Endothelial cell of umbilical vein (primary cell): ENCODE data around the gene PRIM2. TPM values are rescaled to one million over a fixed set of nuclear protein-coding genes. Genes with fewer than 3 reads are reported as not detected.

ENCODE experiments used
- BruUV-seq: library from RNA; stranded (reverse); fragments of 400-500 nt; replicated peaks from 2 replicates; lab custom pipeline; 2021; lab: Mats Ljungman, UMichigan
- CTCF ChIA-PET: fragments of 300-600, 350-600 bp; sonication (Branson Sonifier 250); formaldehyde crosslinking; loops from one replicate; lab custom pipeline; 2021; ENCODE audit warnings: antibody characterized with exemption, inconsistent platforms; lab: Charles Lee
- POLR2A ChIA-PET: fragments of 300-600, 350-600 bp; sonication (Branson Sonifier 250); formaldehyde crosslinking; loops from one replicate; lab custom pipeline; 2021; ENCODE audit warnings: antibody characterized with exemption, inconsistent platforms; lab: Charles Lee
- DNase-seq: peaks from one replicate; pipeline ENCODE4 v3.0.0-alpha.2; 2011; ENCODE audit warnings: low read depth, low spot score
- FAIRE-seq: peaks from 2 replicates; lab custom pipeline; 2011; peaks lifted over from hg19 to GRCh38; lab: Jason Lieb, UNC
- H2AFZ ChIP-seq: 2 replicates; pipeline ENCODE4 v1.6.0; 2012; ENCODE audit warnings: low read depth, low read length, control low read depth, inconsistent platforms
- H3K27ac ChIP-seq: 2 replicates; pipeline ENCODE4 v1.5.1; 2011; ENCODE audit warnings: low read depth, mild to moderate bottlenecking, control low read depth, low read length, moderate library complexity; ENCODE audit not compliant: insufficient read depth
- H3K27me3 ChIP-seq, 2 experiments: 2 replicates each; pipeline versions ENCODE4 v1.6.0 to v1.6.1; 2011; ENCODE audit warnings: low read length in 2 of 2, mixed read lengths in 1 of 2; ENCODE audit not compliant: control insufficient read depth in 2 of 2, insufficient read depth in 2 of 2
- H3K36me3 ChIP-seq, 2 experiments: 2 replicates in 1 of 2; 3 replicates in 1 of 2; pipeline ENCODE4 v1.5.1; 2011; ENCODE audit warnings: low read length in 2 of 2, mild to moderate bottlenecking in 1 of 2, moderate library complexity in 1 of 2; ENCODE audit not compliant: control insufficient read depth in 2 of 2, insufficient read depth in 2 of 2; ENCODE audit errors: extremely low read depth in 1 of 2
- H3K4me1 ChIP-seq: 3 replicates; pipeline ENCODE4 v1.5.1; 2011; ENCODE audit warnings: mild to moderate bottlenecking, low read length; ENCODE audit not compliant: control insufficient read depth, insufficient read depth; ENCODE audit errors: extremely low read depth
- H3K4me2 ChIP-seq: 2 replicates; pipeline ENCODE4 v1.6.1; 2011; ENCODE audit warnings: low read length, control low read depth, mixed read lengths; ENCODE audit not compliant: insufficient read depth
- H3K4me3 ChIP-seq, 3 experiments: fragments of 200-600 bp in 1 of 3; sonication (generic), shearing (Covaris generic) in 1 of 3; replicated peaks in 1 of 3; 2 replicates each; pipeline ENCODE4 v1.5.1; 2011 to 2016; ENCODE audit warnings: control low read depth in 3 of 3, low read length in 3 of 3, mild to moderate bottlenecking in 2 of 3, inconsistent platforms in 1 of 3, low read depth in 1 of 3, moderate library complexity in 1 of 3; ENCODE audit not compliant: insufficient read depth in 1 of 3
- H3K79me2 ChIP-seq: 2 replicates; pipeline ENCODE4 v1.6.0; 2012; ENCODE audit warnings: low read length, inconsistent platforms; ENCODE audit not compliant: control insufficient read depth, insufficient read depth
- H3K9ac ChIP-seq: replicated peaks from 2 replicates; pipeline ENCODE3; 2011; ENCODE audit warnings: low read length, control low read depth; ENCODE audit not compliant: insufficient read depth; ENCODE audit errors: extremely low read depth
- H3K9me1 ChIP-seq: replicated peaks from 3 replicates; pipeline ENCODE4 v1.6.0; 2011; ENCODE audit warnings: mild to moderate bottlenecking, low read length; ENCODE audit not compliant: control insufficient read depth, insufficient read depth; ENCODE audit errors: extremely low read depth
- H3K9me3 ChIP-seq: replicated peaks from 2 replicates; pipeline ENCODE4 v1.5.1; 2012; ENCODE audit warnings: low read length, inconsistent platforms; ENCODE audit not compliant: control insufficient read depth, insufficient read depth
- H4K20me1 ChIP-seq: replicated peaks from 2 replicates; pipeline ENCODE3; 2011; ENCODE audit warnings: mild to moderate bottlenecking, low read length; ENCODE audit not compliant: control insufficient read depth, insufficient read depth; ENCODE audit errors: extremely low read depth
- EZH2 ChIP-seq: IDR thresholded peaks from 2 replicates; pipeline ENCODE4 v1.6.1; 2012; ENCODE audit warnings: borderline replicate concordance, low read depth, mild to moderate bottlenecking, moderate library complexity, low read length, inconsistent platforms; ENCODE audit not compliant: severe bottlenecking
- FOS ChIP-seq: IDR thresholded peaks from 2 replicates; pipeline ENCODE4 v1.6.1; 2011; ENCODE audit warnings: mild to moderate bottlenecking, low read length, moderate library complexity, borderline replicate concordance; ENCODE audit not compliant: insufficient read depth
- GATA2 ChIP-seq: IDR thresholded peaks from 2 replicates; pipeline ENCODE4 v1.7.0; 2011; ENCODE audit warnings: low read depth, mild to moderate bottlenecking, moderate library complexity, mixed read lengths, low read length; ENCODE audit not compliant: insufficient read length, insufficient read depth
- JUN ChIP-seq: IDR thresholded peaks from 2 replicates; pipeline ENCODE4 v1.6.1; 2011; ENCODE audit warnings: borderline replicate concordance, low read depth; ENCODE audit not compliant: insufficient read length, insufficient read depth
- MYC ChIP-seq: IDR thresholded peaks from one replicate; pipeline ENCODE4 v1.6.1; 2011; ENCODE audit warnings: mild to moderate bottlenecking, low read depth, low read length
- POLR2A ChIP-seq: IDR thresholded peaks from 2 replicates; pipeline ENCODE4 v1.6.1; 2012; ENCODE audit warnings: low read depth, mild to moderate bottlenecking, control low read depth, low read length
- POLR2AphosphoS5 ChIP-seq: IDR thresholded peaks from 2 replicates; pipeline ENCODE4 v1.6.1; 2012; ENCODE audit warnings: low read depth, mild to moderate bottlenecking, control low read depth, low read length, moderate library complexity; ENCODE audit not compliant: insufficient read depth
- dilution Hi-C: fragments of 300-500 bp; cut with MboI; formaldehyde crosslinking; loops from one replicate; pipeline ENCODE4 v1.15.0; 2019; ENCODE audit warnings: low sequenced_read_pairs; ENCODE audit not compliant: extremely low pct_ligation_motif_present
- intact Hi-C: fragments of 100-400 bp; cut with micrococcal nuclease; formaldehyde crosslinking; loops from one replicate; pipeline ENCODE4 v1.10.0; 2022
- polyA plus RNA-seq, 4 experiments: library from polyadenylated mRNA; depleted of rRNA in 3 of 4; stranded (reverse) in 3 of 4; unstranded in 1 of 4; fragments of >200 nt; gene quantifications; 2 replicates each; pipeline versions ENCODE4 v1.2.1 to v1.2.3, GENCODE V29; 2011 to 2012; ENCODE audit warnings: missing spikeins in 1 of 4
- total RNA-seq: library from RNA; stranded (reverse); gene quantifications from 2 replicates; pipeline ENCODE4 v1.2.3, GENCODE V29; 2021
- TF ChIP-seq, protein P1 (sequence below), 2 donors: IDR thresholded peaks; 1 replicate in 1 of 2; 2 replicates in 1 of 2; pipeline ENCODE4 v1.5.1; 2011; ENCODE audit warnings: low read length in 2 of 2, mild to moderate bottlenecking in 2 of 2, moderate library complexity in 2 of 2, control low read depth in 1 of 2, inconsistent platforms in 1 of 2, low read depth in 1 of 2; ENCODE audit not compliant: insufficient read depth in 1 of 2; ENCODE audit errors: extremely low read depth in 1 of 2
- TF ChIP-seq, protein P2 (sequence below): IDR thresholded peaks from 2 replicates; pipeline ENCODE4 v1.6.1; 2011; ENCODE audit not compliant: insufficient read depth, insufficient read length

PRIM2 gene
- total and polyA plus RNA-seq, 2 donors (not counting 3 experiments of a cell fraction or from before 2014, with no cell fraction given): 5.3 to 21.0 TPM

DNA sequence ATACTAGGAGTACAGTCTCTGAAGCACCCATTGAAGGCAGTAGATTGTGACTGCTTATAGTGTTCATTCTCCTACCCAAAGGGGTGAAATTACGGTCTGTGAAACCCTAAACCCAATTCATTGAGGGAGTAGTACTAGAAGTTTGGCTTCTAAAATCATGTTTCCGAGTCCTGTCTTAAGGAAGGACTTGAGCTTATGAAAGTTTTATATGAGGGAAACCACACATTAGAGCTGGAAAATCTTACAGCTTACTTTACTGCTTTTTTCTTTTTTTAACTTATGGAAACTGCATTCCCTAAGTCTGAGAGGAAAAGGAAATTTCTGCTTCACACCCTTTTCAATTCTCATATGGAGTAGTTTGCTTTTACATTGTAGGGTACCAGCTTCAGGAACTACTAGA, 38.4 kb upstream of the PRIM2 start:
- Histone ChIP-seq H3K27ac (no peak overlapping the region), H3K4me3 (no peak overlapping the region), H3K9me1 (no peaks in the 10 kb centered on the region), H3K79me2 (no peaks in the 10 kb centered on the region), H3K4me2 (no peak overlapping the region), H3K27me3 (peaks cover 2 to 12% of the 10 kb centered on the region in 2 experiments), H2AFZ (no peak overlapping the region), H4K20me1 (no peaks in the 10 kb centered on the region), H3K9ac (no peak overlapping the region), H3K4me1 (no peaks in the 10 kb centered on the region), H3K9me3 (no peaks in the 10 kb centered on the region), H3K36me3 (no peaks in the 10 kb centered on the region)
- CTCF ChIA-PET: interaction anchor here (0.6 kb wide), 1 partner anchor 736 kb away, joined by 5 read pairs; no protein-coding TSS in a partner anchor
- BruUV-seq: no TSS peak
- POLR2A ChIA-PET: no interaction called here
- intact Hi-C loops (no loop called here), dilution Hi-C loops (no loop called here)
- TF ChIP-seq JUN (no peak), EZH2 (no peak), MYC (no peak), POLR2AphosphoS5 (no peak), POLR2A (no peak), FOS (no peak), GATA2 (no peak)
- TF ChIP-seq, protein P1, sequence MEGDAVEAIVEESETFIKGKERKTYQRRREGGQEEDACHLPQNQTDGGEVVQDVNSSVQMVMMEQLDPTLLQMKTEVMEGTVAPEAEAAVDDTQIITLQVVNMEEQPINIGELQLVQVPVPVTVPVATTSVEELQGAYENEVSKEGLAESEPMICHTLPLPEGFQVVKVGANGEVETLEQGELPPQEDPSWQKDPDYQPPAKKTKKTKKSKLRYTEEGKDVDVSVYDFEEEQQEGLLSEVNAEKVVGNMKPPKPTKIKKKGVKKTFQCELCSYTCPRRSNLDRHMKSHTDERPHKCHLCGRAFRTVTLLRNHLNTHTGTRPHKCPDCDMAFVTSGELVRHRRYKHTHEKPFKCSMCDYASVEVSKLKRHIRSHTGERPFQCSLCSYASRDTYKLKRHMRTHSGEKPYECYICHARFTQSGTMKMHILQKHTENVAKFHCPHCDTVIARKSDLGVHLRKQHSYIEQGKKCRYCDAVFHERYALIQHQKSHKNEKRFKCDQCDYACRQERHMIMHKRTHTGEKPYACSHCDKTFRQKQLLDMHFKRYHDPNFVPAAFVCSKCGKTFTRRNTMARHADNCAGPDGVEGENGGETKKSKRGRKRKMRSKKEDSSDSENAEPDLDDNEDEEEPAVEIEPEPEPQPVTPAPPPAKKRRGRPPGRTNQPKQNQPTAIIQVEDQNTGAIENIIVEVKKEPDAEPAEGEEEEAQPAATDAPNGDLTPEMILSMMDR (IDR thresholded peaks at IDR 0.05; ENCODE audit: extremely low read depth in 1 of 2, insufficient read depth in 1 of 2, low read depth in 1 of 2, low read length in 2 of 2): no peak
- TF ChIP-seq, protein P2, sequence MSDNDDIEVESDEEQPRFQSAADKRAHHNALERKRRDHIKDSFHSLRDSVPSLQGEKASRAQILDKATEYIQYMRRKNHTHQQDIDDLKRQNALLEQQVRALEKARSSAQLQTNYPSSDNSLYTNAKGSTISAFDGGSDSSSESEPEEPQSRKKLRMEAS: no peak
- no peak for FAIRE-seq
- no peak for DNase-seq
